GM06990 (cell line): Measurements from ENCODE around the gene RBKS.

ENCODE experiments used
- DNase-seq: peaks from one replicate; pipeline ENCODE4 v3.0.0-alpha.2; 2011; ENCODE audit not compliant: insufficient read length; ENCODE audit errors: extremely low read depth
- H3K27me3 ChIP-seq: replicated peaks from 2 replicates; pipeline ENCODE4 v1.6.0; 2011; ENCODE audit warnings: low read length; ENCODE audit not compliant: control insufficient read depth, insufficient read depth
- H3K36me3 ChIP-seq: 2 replicates; pipeline ENCODE4 v1.5.1; 2011; ENCODE audit warnings: low read length; ENCODE audit not compliant: control insufficient read depth, insufficient read depth
- H3K4me3 ChIP-seq: replicated peaks from 2 replicates; pipeline ENCODE4 v1.5.1; 2011; ENCODE audit warnings: low read depth, mild to moderate bottlenecking, control low read depth, low read length
- TF ChIP-seq, protein P1 (sequence below): IDR thresholded peaks from 2 replicates; pipeline ENCODE4 v1.5.1; 2011; ENCODE audit warnings: low read length, control low read depth, mild to moderate bottlenecking, inconsistent platforms; ENCODE audit not compliant: insufficient read depth, poor library complexity, severe bottlenecking

RBKS gene

DNA sequence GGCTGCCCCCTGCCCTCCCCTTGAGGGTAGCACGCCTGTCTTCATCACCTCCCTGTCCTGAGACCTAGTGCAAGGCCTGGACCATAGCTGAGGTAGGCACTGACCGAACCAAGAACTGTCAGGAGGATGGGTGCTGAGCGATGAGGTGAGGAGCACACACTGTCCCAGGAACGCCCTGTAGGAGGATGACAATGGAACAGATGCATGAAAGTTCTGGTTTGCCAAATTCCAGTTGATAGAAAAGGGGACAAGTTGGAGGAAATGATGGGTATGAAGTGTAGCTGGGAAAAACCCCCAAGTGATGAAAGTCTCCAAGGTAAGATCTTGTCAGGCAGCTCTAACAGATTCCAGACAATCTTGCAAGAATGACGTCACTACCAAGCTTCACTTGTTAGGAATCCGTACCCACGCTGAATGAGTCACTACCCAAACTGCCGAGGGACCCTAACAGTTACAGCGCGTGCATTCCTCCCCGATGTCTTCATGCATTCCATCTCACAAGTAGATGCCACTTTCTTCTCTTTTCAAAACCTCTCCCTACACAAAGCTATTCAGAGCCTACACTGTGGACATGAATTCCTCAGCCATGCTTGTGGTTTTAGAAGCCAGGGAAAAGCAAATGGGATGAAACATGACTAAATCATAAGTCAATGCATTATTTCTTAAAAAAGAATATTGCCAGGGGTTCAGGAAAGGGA, 91.1 kb downstream of the RBKS start:
- H3K36me3 ChIP-seq, result no peaks in the 10 kb centered on the region
- no peak overlapping the region for H3K4me3 ChIP-seq
- no peaks in the 10 kb centered on the region for H3K27me3 ChIP-seq
- TF ChIP-seq, protein P1, sequence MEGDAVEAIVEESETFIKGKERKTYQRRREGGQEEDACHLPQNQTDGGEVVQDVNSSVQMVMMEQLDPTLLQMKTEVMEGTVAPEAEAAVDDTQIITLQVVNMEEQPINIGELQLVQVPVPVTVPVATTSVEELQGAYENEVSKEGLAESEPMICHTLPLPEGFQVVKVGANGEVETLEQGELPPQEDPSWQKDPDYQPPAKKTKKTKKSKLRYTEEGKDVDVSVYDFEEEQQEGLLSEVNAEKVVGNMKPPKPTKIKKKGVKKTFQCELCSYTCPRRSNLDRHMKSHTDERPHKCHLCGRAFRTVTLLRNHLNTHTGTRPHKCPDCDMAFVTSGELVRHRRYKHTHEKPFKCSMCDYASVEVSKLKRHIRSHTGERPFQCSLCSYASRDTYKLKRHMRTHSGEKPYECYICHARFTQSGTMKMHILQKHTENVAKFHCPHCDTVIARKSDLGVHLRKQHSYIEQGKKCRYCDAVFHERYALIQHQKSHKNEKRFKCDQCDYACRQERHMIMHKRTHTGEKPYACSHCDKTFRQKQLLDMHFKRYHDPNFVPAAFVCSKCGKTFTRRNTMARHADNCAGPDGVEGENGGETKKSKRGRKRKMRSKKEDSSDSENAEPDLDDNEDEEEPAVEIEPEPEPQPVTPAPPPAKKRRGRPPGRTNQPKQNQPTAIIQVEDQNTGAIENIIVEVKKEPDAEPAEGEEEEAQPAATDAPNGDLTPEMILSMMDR, result no peak
- DNase-seq, result no peak

DNA sequence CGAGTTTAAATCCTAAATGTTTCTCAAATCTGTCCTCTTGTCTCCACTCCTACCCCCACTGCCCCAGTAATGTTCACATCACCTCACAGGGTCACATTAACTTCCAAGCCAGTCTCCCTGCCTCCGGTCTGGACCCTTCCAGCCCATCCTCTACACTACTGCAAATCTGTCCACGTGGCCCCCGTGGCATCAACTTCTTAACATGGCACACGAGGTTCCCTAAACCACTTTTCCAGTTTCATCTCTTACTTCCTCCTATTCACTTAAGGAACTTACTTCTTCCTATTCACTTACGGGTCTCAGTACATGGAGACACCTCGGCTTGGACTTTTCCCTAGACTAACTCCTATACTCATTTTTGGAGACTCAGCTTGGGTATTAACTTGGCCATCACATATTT, 91.7 kb downstream of the RBKS start:
- H3K4me3 ChIP-seq, result no peak overlapping the region
- DNase-seq, result no peak
- H3K27me3 ChIP-seq, result no peaks in the 10 kb centered on the region
- no peaks in the 10 kb centered on the region for H3K36me3 ChIP-seq
- TF ChIP-seq, protein P1, result no peak

DNA sequence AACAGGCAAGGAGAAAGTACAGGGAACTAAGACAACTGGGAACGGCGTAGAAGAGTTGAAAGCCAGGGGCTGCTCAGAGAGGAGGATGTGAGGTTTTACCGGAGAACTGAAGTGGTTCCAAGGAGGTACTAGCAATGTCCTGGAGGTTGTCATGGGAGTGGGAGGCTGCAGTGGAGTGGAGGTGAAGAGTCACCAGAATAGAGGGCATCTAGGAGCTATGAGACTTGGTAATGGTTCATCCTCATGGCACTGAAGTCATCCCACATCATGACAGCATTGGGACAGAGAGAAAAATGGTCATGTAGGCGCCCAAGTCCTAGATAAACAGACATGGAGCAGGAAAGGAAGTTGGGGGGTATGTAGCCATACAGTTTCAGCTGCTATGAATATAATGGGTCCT, 92.3 kb downstream of the RBKS start:
- H3K36me3 ChIP-seq, result no peaks in the 10 kb centered on the region
- H3K4me3 ChIP-seq, result no peak overlapping the region
- TF ChIP-seq, protein P1, result no peak
- no peak for DNase-seq
- H3K27me3 ChIP-seq, result no peaks in the 10 kb centered on the region

DNA sequence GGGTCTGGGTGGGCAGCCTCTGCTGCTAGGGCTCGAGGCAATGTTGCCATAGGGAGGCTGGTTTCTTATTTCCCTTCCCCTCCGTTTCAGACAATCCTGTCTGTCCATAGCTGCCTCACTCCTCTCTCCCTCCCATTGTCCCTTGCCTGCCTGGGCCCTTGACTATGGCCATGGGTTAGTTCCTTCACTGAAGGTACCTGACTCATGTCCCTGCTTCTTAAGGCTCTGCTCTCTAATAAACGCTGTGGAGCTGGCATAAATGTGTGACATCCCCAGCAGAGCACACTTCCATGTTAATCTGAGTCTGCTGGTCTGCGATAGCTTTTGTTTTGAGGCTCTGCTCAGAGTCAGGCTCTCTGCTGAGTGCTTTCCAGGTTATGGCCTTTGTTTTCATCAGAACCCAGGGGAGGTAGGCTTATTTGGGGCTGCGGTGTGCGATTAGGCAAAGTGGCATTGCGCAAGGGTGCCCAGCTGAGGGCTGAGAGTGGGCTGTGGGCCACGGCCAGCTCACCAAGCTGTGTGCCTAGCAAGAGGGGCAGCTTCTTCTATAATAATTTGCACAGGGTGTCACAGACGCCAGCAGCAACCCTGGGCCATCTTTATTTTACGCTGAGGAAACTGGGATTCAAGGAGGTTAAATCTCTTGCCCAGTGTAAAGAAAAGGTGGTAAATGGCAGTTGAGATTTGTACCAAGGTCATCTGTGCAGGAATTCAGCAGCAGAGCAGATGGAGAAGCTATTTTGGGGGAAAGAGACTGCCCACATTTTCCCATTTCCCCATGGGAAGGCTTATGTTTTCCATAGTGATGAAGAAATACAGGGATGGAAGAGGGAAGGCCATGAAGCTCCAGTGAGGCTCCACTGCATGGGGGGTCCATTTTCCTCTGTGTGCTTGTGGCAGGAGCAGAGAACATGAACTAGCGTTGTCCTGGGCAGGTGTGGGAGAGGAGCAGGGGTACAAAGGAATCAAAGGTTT, 93.1 kb downstream of the RBKS start:
- Histone ChIP-seq H3K4me3 (no peak overlapping the region), H3K36me3 (no peaks in the 10 kb centered on the region), H3K27me3 (no peaks in the 10 kb centered on the region)
- TF ChIP-seq, protein P1, result no peak
- DNase-seq, result no peak

DNA sequence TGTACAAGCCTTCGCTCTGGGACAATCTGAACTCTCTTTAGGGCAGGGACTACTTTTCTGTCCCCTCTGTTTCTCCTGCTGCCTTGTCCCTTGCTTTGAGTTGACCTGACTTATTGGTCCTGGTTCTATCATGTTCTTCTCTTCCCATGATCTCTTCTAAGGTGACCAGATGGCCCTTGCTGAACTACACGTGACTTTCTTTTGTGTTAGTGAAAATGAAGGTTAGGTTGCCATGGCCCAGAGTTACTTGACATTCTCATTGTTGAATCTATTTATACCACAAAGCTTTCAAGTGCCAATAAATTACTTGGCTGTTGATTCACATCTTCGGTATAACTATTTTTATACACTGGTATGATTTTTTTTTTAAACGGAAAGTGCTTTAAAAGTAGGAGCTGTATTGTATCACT, 94.3 kb downstream of the RBKS start:
- Histone ChIP-seq H3K27me3 (no peaks in the 10 kb centered on the region), H3K36me3 (no peaks in the 10 kb centered on the region), H3K4me3 (no peak overlapping the region)
- no peak for DNase-seq
- TF ChIP-seq, protein P1, result no peak
